GM18517 (cell line): ENCODE data around the gene PPP4C.
"Not testable (repeated sequence)": the region's sequence is repeated elsewhere in the genome, so short reads cannot be mapped to it uniquely, and the experiment has no call there.

Experiments used
- ATAC-seq: cut with Tn5 transposase; IDR thresholded peaks from one replicate; pipeline ENCODE4 v1.9.1; 2021; ENCODE audit warnings: mild to moderate bottlenecking, moderate library complexity; ENCODE audit not compliant: unreplicated experiment

Gene PPP4C

GRCh38 chr16:30095166-30096078, 19.6 kb downstream of the PPP4C start:
- no peak for ATAC-seq

DNA sequence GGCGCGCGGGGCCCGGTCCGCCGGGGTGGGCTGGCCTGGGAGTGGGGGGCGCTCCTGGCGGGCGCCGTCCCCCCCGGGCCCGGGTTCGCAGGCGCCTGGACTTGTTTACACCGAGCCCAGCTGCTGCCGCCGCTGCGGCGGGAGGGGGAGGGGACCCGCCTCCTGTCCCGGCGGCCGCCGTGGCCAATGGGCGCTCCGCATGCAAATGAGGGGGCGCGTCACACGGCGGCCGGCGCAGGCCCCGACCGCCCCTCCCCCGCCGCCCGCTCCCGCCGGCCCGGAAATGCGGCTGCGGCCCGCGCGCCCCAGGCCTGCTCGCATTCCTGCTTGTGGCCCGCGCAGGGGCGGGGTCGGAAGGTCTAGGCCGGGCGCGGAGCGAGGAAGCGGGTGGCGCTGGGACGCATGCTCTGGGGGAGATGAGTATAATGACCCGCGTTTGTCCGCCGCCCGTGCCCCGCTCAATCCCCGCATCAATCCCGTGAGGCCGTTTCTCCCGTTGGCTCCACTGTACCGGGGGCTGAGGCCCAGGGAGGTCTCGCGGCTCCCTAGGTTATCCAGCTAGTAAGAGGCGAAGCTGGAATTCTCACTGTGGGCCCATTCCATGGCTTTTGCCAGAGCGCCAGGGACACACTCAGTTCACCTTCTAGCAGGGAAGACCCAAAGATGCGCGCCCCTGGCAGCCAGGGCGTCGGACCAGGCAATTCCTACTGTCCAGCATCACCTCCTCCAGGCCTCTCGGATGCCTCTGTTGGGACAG, 20.5 kb downstream of the PPP4C start, which contains the start of gene YPEL3:
TSS of gene YPEL3 (minus strand) at position 109 of the 757 bp plus-strand sequence. CDS start 731 bp downstream, outside the sequence.
- ATAC-seq = no peak

DNA sequence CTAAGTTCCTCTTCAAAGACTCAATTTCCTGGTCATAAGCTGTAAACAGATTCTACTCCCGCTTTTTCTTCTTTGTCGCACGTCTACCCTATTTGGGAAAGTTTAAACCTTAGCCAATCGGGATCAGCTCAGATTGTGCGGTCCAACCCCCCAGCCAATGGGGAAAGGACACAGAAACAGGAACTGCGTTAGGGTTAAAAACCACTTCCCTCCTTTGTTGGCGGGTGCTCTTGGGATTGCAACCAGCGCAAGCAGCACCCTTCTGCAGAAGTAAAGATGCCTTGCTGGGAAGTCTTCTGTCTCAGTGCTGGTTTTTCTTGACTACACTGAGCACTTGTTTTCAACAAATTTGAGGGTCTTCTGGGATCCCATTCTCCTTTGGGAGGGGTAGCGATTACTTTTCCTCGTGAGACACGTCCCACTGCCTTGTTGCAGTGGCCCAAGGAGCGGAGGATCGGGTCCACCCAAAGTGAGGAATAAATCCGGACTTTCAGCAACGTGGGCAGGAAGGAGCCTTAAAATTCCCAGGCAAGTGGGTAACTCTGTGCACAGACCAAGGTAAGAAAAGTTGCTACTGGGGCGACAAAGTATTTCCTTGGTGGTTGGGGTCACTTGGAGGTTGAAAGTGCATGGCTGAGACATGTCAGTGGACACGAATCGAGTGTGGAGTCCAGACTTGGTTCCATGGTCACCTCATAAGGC, 21.2 kb downstream of the PPP4C start:
- ATAC-seq = no peak

DNA sequence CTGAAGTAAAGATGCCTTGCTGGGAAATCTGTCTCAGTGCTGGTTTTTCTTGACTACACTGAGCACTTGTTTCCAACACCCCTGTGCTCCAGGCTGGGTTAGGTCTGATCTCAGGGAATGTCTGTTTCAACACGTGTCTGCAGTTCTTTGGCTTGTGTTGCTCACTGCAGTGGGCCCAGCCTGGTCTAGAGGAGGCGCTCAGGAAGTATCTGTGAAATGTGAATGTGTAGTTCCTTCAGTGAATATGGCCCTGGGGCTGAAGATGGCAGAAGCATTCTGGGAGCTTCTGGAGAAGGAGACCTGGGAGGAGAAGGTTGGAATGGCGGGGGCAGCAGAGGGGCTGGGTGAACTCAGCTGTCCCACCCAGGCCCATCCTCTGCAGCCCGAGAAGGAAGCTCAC, 28.3 kb downstream of the PPP4C start:
- no peak for ATAC-seq

GRCh38 chr16:30104492-30104891, 28.7 kb downstream of the PPP4C start:
- no peak for ATAC-seq

DNA sequence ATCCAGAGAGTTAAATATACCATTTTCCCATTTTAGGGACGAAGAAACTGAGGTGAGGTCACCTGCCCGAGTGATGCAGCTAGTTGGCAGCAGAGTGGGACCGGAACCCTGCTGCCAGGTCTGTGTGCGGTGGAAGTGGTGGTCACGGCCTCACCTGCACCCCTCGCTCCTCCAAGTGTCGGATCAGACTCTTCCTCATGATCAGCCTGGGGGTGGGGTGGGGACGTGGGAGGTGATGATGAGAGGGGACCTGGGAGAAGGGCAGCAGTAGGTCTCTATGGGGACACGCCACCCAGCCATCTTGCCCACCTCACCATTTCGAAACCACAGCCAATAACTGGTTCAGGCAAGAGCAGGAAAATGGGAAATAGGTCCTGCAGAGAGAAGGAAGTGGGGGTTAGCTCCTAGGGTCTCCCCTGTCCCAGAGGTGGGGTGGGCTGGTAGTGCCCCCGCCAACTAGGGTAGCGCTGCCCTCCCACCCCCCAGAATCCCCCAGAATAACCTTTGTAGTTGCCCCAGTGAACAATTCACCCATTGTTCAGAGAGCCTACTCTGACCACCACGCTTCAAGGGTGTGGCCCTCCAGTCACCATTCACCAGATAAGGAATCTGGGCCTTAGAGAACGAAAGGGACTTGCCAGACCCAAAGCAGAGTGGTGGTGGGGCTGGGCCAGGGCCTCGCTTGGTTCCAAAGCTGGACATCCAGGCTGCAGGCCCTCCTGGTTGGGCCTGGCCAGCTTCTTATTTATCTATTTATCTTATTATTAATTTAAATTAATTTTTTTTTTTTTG, 32.5 kb downstream of the PPP4C start:
- ATAC-seq = no peak

- no peak for ATAC-seq
Measured at GRCh38 chr16:30110661-30111060, 34.9 kb downstream of the PPP4C start.

DNA sequence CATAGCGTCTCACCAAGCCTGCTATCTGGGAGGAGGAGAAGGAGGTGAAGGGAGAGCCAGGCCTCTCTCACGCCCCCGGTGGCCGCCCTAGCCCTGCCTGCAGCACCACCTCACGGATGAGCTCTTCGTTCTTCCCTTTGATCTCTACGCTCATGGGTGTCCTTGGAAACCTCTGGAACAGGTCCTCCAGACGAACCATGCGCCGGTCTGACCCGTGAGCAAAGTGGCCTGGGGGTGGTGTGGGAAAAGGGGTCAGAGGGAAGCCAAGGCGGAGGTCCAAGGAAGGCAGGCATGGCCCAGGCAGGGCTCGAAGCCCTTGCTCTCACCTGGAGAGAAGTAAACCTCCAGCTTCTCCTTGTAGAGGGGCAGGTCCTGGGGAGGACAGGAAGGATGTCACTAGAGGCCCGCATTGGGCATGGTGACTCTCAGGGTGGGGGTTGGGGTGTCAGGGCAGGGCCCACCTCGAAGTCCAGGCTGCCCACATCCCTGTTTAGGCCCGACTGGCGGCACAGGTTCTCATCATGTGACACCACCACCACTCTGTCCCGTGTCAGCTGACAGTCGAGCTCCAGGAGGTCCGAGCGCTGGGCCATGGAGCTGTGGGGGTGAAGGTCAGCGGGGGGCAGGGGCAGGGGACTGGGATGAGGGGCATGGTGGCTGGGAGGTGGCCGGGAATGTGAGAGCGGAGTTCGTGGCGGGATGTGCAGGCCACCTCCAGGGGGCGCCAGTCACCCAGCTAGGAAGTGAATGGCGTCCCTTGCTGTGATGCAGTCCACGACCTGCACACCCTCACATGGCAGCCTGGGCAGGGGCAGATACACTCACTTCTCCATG, 36.6 kb downstream of the PPP4C start:
- no peak for ATAC-seq

DNA sequence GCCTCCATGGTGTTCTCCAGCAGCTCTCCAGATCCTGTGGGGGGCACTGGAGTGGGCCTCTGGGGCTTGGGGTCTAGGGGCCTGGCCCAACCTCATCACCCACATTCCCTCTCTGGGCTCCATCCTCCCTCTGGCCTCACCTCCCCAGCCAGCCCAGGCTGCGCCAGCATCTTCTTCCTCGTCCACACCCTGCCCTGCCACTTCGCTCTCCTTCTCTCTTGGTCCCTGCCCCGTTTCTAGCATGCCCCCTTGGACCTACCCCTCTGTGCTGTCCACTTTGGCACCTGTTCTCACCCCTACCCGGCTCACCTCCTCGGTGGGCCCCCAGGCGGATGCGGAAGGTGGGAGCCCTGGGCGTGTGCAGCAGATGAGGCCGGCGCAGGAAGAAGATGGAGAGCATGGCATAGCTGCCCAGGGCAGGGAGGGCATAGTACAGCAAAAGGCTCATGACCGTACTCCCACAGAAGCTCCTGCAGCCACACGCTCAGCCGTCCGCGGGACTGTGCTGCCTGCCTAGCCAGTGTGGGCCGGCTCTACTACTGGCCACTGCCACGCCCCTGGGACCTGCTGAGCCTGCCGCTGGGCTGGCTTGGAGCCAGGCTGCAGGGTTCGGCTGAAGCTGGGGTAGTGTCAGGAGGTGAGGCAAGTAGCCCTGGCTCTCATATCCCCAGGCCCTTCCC, 37.4 kb downstream of the PPP4C start, which contains the start of gene GDPD3:
TSS of gene GDPD3 (minus strand) at position 507 of the 680 bp plus-strand sequence. CDS start at position 448, 59 bp downstream.
- ATAC-seq = no peak

- ATAC-seq = no peak
Measured at GRCh38 chr16:30113711-30114333, 38.0 kb downstream of the PPP4C start.

DNA sequence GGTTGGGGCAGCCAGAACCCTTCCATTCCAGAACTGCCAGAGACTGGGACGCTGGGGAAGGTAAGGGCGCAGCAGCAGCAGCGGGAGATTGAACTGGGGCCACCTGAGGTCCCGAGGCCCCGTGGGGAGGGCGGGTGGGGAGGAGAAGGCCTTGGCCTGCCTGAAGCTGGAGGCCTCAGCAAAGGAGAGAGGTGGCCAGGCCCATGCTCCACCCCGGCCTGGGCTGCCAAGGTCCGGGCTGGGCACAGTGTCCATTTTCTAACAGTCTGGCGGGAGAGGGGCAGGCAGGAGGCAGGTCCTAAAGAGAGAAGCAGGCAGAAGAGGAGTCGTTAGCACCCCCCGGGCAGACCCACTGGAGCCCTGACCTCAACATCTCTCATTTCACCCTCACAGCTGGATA, 38.6 kb downstream of the PPP4C start:
- ATAC-seq = no peak

GRCh38 chr16:30114833-30115232, 39.0 kb downstream of the PPP4C start:
- ATAC-seq = not testable (repeated sequence)

DNA sequence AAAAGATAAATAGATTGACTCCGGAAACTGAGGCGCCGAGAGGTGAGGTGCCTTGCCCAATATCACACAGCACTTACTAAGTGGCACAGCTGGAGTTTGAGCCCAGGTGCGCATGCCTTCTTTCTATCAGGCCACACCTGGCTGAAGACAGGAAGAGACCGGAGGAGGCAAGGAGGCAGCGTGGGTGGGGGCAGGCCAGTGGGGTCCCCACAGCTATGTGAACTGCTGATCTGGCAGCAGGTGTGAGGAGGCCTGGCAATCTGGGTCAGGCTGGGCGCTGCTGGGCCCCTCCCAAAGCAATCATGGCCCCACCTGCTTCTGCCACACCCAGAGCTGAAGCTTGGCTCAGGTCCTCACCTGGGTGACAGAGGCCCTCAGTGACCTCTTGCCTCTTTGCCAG, 39.4 kb downstream of the PPP4C start:
- ATAC-seq = no peak

DNA sequence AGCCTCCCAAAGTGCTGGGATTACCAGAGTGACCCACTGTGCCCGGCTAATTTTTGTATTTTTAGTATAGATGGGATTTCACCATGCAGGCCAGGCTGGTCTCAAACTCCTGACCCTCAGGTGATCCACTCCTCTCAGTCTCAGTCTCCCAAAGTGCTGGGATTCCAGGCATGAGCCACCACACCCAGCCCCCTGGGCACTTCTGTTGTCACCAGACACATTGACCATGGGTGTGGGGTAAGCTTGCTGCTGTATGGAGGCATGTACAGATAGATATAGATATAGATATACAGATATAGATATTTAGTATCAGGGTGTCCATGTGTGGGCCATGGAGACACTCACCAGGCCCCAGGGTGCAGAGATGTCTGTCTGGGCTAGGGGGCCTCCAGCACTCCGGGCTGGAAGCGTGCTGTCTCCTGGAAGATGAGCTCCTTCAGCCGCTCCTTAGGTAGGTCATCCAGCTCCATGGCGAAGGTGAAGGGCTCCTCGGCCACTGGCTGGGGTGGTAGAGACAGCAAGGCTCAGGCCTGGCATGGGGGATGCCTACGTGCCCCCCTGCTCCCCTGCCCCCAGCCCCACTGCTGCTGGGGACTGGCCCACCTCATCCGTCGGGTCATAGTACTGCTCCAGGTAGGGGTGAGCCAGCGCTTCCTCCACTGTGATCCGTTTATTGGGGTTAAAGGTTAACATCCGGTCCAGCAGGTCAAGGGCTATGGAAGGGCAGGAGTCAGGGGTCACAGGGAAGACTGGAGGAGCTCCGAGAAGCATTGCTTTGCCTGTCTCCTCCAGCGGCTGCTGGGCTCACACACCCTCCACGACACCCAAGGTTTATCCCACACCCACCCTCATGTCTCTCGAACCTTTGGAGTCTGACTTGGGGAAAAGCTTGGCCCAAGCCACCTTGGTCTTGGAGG, 40.8 kb downstream of the PPP4C start:
- no peak for ATAC-seq

- ATAC-seq = no peak
Measured at GRCh38 chr16:30117768-30118167, 42.0 kb downstream of the PPP4C start.

DNA sequence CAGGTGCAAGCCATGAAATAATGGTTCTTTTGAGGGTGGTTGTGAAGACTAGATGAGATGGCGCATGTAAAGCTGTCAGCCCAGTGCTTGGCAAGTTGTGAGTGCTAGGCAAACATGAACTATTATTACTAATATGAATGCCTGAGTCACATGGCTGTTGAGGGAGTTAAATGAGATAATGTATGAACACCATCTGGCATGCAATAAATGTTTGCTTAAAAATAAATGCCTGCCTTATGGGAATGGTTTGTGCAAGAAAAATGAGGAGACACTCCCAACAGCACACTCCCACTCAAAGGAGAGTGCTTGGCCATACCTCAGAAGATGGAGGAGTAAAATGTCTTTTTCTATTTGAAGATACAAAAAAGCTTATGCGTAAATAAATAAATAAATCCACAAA, 43.6 kb downstream of the PPP4C start:
- ATAC-seq = no peak

- no peak for ATAC-seq
Measured at GRCh38 chr16:30120340-30121105, 44.7 kb downstream of the PPP4C start.
